ENCODE measurements around the gene COL5A3. TPM values are rescaled to one million over a fixed set of nuclear protein-coding genes. Genes with fewer than 3 reads are reported as not detected.
"Not testable (repeated sequence)": the region's sequence is repeated elsewhere in the genome, so short reads cannot be mapped to it uniquely, and the experiment has no call there.

COL5A3 gene
- total RNA-seq, 2 experiments from 2014 or later = 0.77 to 1.1 TPM

GRCh38 chr19:10026744-10027143, 16.4 kb upstream of the COL5A3 start:
- no peak for ATAC-seq
- Mint-ChIP-seq H3K36me3 (ENCODE audit: low read depth) (no peaks in the 10 kb centered on the region), H3K4me3 (no peak overlapping the region), H3K9me3 (ENCODE audit: low read depth) (no peaks in the 10 kb centered on the region), H3K4me1 (no peaks in the 10 kb centered on the region), H3K27ac (no peak overlapping the region), H3K27me3 (peaks cover 8% of the 10 kb centered on the region)
- intact Hi-C loops (cut with DNase I, micrococcal nuclease) = loop anchor here (1.0 kb wide), 2 partner anchors 26 to 92 kb away; no protein-coding TSS in a partner anchor
- ChIA-PET POLR2A (no interaction called here), CTCF (interaction anchor here (0.7 to 2.4 kb wide), 16 partner anchors 9 to 433 kb away, joined by 3 to 40 read pairs (median 5); no protein-coding TSS in a partner anchor)
- DNase-seq = no peak

GRCh38 chr19:10023096-10023495, 12.8 kb upstream of the COL5A3 start:
- H3K4me3 Mint-ChIP-seq; POLR2A ChIA-PET; H3K27ac Mint-ChIP-seq; H3K9me3 Mint-ChIP-seq (ENCODE audit: low read depth); intact Hi-C loops (cut with DNase I, micrococcal nuclease); H3K4me1 Mint-ChIP-seq; DNase-seq; H3K36me3 Mint-ChIP-seq (ENCODE audit: low read depth); ATAC-seq: not testable (repeated sequence)
- H3K27me3 Mint-ChIP-seq = peaks cover 11% of the 10 kb centered on the region
- CTCF ChIA-PET = interaction anchor here (2.1 kb wide), 1 partner anchor 22 kb away, joined by 6 read pairs; no protein-coding TSS in a partner anchor

GRCh38 chr19:10021863-10022262, 11.6 kb upstream of the COL5A3 start:
- Mint-ChIP-seq H3K36me3 (ENCODE audit: low read depth) (no peaks in the 10 kb centered on the region), H3K4me1 (peaks cover 3% of the 10 kb centered on the region), H3K27me3 (peaks cover 13% of the 10 kb centered on the region), H3K27ac (no peak overlapping the region), H3K4me3 (no peak overlapping the region), H3K9me3 (ENCODE audit: low read depth) (no peaks in the 10 kb centered on the region)
- ATAC-seq (no peak), DNase-seq (no peak)
- ChIA-PET CTCF (interaction anchor here (1.5 to 2.7 kb wide), 3 partner anchors 21 to 91 kb away, joined by 5 to 12 read pairs (median 6); no protein-coding TSS in a partner anchor), POLR2A (no interaction called here)
- intact Hi-C loops (cut with DNase I, micrococcal nuclease) = no loop called here

GRCh38 chr19:10021446-10021845, 11.1 kb upstream of the COL5A3 start:
- CTCF ChIA-PET = interaction anchor here (1.5 to 2.7 kb wide), 3 partner anchors 20 to 91 kb away, joined by 5 to 12 read pairs (median 6); no protein-coding TSS in a partner anchor
- Mint-ChIP-seq H3K9me3 (ENCODE audit: low read depth) (no peaks in the 10 kb centered on the region), H3K4me3 (no peak overlapping the region), H3K27ac (no peak overlapping the region), H3K27me3 (peaks cover 11% of the 10 kb centered on the region), H3K4me1 (peaks cover 3% of the 10 kb centered on the region), H3K36me3 (ENCODE audit: low read depth) (no peaks in the 10 kb centered on the region)
- intact Hi-C loops (cut with DNase I, micrococcal nuclease) = no loop called here
- DNase-seq (no peak), ATAC-seq (no peak)
- POLR2A ChIA-PET = no interaction called here

- no peak for DNase-seq
- no peaks in the 10 kb centered on the region for H3K9me3 Mint-ChIP-seq (ENCODE audit: low read depth)
- H3K4me1 Mint-ChIP-seq = peaks cover 3% of the 10 kb centered on the region
- ChIA-PET POLR2A (no interaction called here), CTCF (interaction anchor here (2.7 kb wide), 1 partner anchor 90 kb away, joined by 12 read pairs; no protein-coding TSS in a partner anchor)
- H3K4me3 Mint-ChIP-seq = no peak overlapping the region
- no peak overlapping the region for H3K27ac Mint-ChIP-seq
- H3K36me3 Mint-ChIP-seq (ENCODE audit: low read depth) = no peaks in the 10 kb centered on the region
- intact Hi-C loops (cut with DNase I, micrococcal nuclease) = no loop called here
- peaks cover 10% of the 10 kb centered on the region for H3K27me3 Mint-ChIP-seq
- ATAC-seq = no peak
These were observed 10.5 kb upstream of the COL5A3 start for GRCh38 chr19:10020851-10021250.

GRCh38 chr19:10019246-10019645, 8.9 kb upstream of the COL5A3 start:
- ChIA-PET CTCF (interaction anchor here (0.8 to 1.5 kb wide), 3 partner anchors 9 to 87 kb away, joined by 4 read pairs; no protein-coding TSS in a partner anchor), POLR2A (no interaction called here)
- ATAC-seq (no peak), DNase-seq (no peak)
- Mint-ChIP-seq H3K4me3 (no peak overlapping the region), H3K36me3 (ENCODE audit: low read depth) (no peaks in the 10 kb centered on the region), H3K27me3 (peaks cover 10% of the 10 kb centered on the region), H3K9me3 (ENCODE audit: low read depth) (no peaks in the 10 kb centered on the region), H3K27ac (no peak overlapping the region), H3K4me1 (peaks cover 3% of the 10 kb centered on the region)
- intact Hi-C loops (cut with DNase I, micrococcal nuclease) = no loop called here

GRCh38 chr19:10018786-10019185, 8.5 kb upstream of the COL5A3 start:
- POLR2A ChIA-PET = no interaction called here
- H3K9me3 Mint-ChIP-seq (ENCODE audit: low read depth) = no peaks in the 10 kb centered on the region
- peaks cover 10% of the 10 kb centered on the region for H3K27me3 Mint-ChIP-seq
- H3K27ac Mint-ChIP-seq = no peak overlapping the region
- no peaks in the 10 kb centered on the region for H3K36me3 Mint-ChIP-seq (ENCODE audit: low read depth)
- intact Hi-C loops (cut with DNase I, micrococcal nuclease) = no loop called here
- H3K4me3 Mint-ChIP-seq = no peak overlapping the region
- ATAC-seq (no peak), DNase-seq (no peak)
- H3K4me1 Mint-ChIP-seq = peaks cover 3% of the 10 kb centered on the region
- CTCF ChIA-PET = interaction anchor here (0.8 to 1.5 kb wide), 3 partner anchors 9 to 87 kb away, joined by 4 read pairs; no protein-coding TSS in a partner anchor

GRCh38 chr19:10018263-10018662, 8.0 kb upstream of the COL5A3 start:
- peaks cover 3% of the 10 kb centered on the region for H3K4me1 Mint-ChIP-seq
- no peaks in the 10 kb centered on the region for H3K9me3 Mint-ChIP-seq (ENCODE audit: low read depth)
- no peak overlapping the region for H3K4me3 Mint-ChIP-seq
- POLR2A ChIA-PET = no interaction called here
- H3K27me3 Mint-ChIP-seq = peaks cover 11% of the 10 kb centered on the region
- DNase-seq (no peak), ATAC-seq (no peak)
- intact Hi-C loops (cut with DNase I, micrococcal nuclease) = no loop called here
- CTCF ChIA-PET = interaction anchor here (1.0 kb wide), 1 partner anchor 9 kb away, joined by 7 read pairs; no protein-coding TSS in a partner anchor
- no peaks in the 10 kb centered on the region for H3K36me3 Mint-ChIP-seq (ENCODE audit: low read depth)
- H3K27ac Mint-ChIP-seq = no peak overlapping the region

- no peak for DNase-seq
- no peaks in the 10 kb centered on the region for H3K9me3 Mint-ChIP-seq (ENCODE audit: low read depth)
- intact Hi-C loops (cut with DNase I, micrococcal nuclease) = no loop called here
- no peak overlapping the region for H3K4me3 Mint-ChIP-seq
- POLR2A ChIA-PET = no interaction called here
- peaks cover 32% of the 10 kb centered on the region for H3K27me3 Mint-ChIP-seq
- no peak for ATAC-seq
- H3K36me3 Mint-ChIP-seq (ENCODE audit: low read depth) = no peaks in the 10 kb centered on the region
- CTCF ChIA-PET = interaction anchor here (1.4 to 1.9 kb wide), 2 partner anchors 13 to 14 kb away, joined by 3 to 6 read pairs; no protein-coding TSS in a partner anchor
- H3K27ac Mint-ChIP-seq = no peak overlapping the region
- peaks cover 8% of the 10 kb centered on the region for H3K4me1 Mint-ChIP-seq
These were observed 3.7 kb upstream of the COL5A3 start for GRCh38 chr19:10013834-10014618.

- Mint-ChIP-seq H3K27ac (no peak within 1 kb of the TSS), H3K36me3 (ENCODE audit: low read depth) (no peaks in the 10 kb centered on the region), H3K4me3 (no peak within 1 kb of the TSS), H3K9me3 (ENCODE audit: low read depth) (no peaks in the 10 kb centered on the region), H3K4me1 (peaks cover 12% of the 10 kb centered on the region), H3K27me3 (peaks cover 38% of the 10 kb centered on the region)
- intact Hi-C loops (cut with DNase I, micrococcal nuclease) = no loop called here
- ChIA-PET CTCF (interaction anchor here (1.8 to 1.9 kb wide), 2 partner anchors 13 to 14 kb away, joined by 4 to 6 read pairs; no protein-coding TSS in a partner anchor), POLR2A (no interaction called here)
- ATAC-seq (no peak), DNase-seq (no peak)
These were observed 3.0 kb upstream of the COL5A3 start, which contains the start of gene RDH8 for GRCh38 chr19:10013316-10013715. TSS of gene RDH8 (plus strand) at chr19:10013483. CDS start at chr19:10013498, 15 bp downstream.

- CTCF ChIA-PET = interaction anchor here (1.4 to 1.8 kb wide), 2 partner anchors 12 to 80 kb away, joined by 4 read pairs; no protein-coding TSS in a partner anchor
- no peak for DNase-seq
- H3K9me3 Mint-ChIP-seq (ENCODE audit: low read depth) = no peaks in the 10 kb centered on the region
- intact Hi-C loops (cut with DNase I, micrococcal nuclease) = no loop called here
- no peak overlapping the region for H3K4me3 Mint-ChIP-seq
- peaks cover 45% of the 10 kb centered on the region for H3K27me3 Mint-ChIP-seq
- H3K4me1 Mint-ChIP-seq = peaks cover 12% of the 10 kb centered on the region
- H3K27ac Mint-ChIP-seq = no peak overlapping the region
- ATAC-seq = no peak
- no peaks in the 10 kb centered on the region for H3K36me3 Mint-ChIP-seq (ENCODE audit: low read depth)
- POLR2A ChIA-PET = no interaction called here
These were observed 1.7 kb upstream of the COL5A3 start for GRCh38 chr19:10011974-10012373.

GRCh38 chr19:10010939-10011338, 635 bp upstream of the COL5A3 start:
- no peak overlapping the region for H3K27ac Mint-ChIP-seq
- no peak overlapping the region for H3K4me3 Mint-ChIP-seq
- peaks cover 46% of the 10 kb centered on the region for H3K27me3 Mint-ChIP-seq
- DNase-seq = no peak
- ChIA-PET POLR2A (no interaction called here), CTCF (interaction anchor here (0.7 to 1.4 kb wide), 3 partner anchors 11 to 79 kb away, joined by 3 to 4 read pairs (median 4); no protein-coding TSS in a partner anchor)
- H3K36me3 Mint-ChIP-seq (ENCODE audit: low read depth) = no peaks in the 10 kb centered on the region
- H3K9me3 Mint-ChIP-seq (ENCODE audit: low read depth) = no peaks in the 10 kb centered on the region
- ATAC-seq = no peak
- intact Hi-C loops (cut with DNase I, micrococcal nuclease) = no loop called here
- peaks cover 21% of the 10 kb centered on the region for H3K4me1 Mint-ChIP-seq

Data from activated CD4-positive, alpha-beta T cell treated with anti-CD3 and anti-CD28 coated beads for 36 hours (primary cell).